Astrocyte of the cerebellum (primary cell): Measurements from ENCODE around the gene PDZD4.

ENCODE experiments used
- DNase-seq: peaks from one replicate; pipeline ENCODE4 v3.0.0-alpha.2; 2011; ENCODE audit warnings: low read depth
- H3K4me3 ChIP-seq: 2 replicates; pipeline ENCODE4 v1.5.1; 2011; ENCODE audit warnings: mild to moderate bottlenecking, low read depth, low read length, moderate library complexity
- in situ Hi-C: cut with HindIII; loops from 2 replicates; pipeline ENCODE4 v1.10.0; 2017; ENCODE audit warnings: low sequenced_read_pairs
- TF ChIP-seq, protein P1 (sequence below): IDR thresholded peaks from 2 replicates; pipeline ENCODE4 v1.5.1; 2012; ENCODE audit warnings: low read length, low read depth, moderate library complexity, mild to moderate bottlenecking; ENCODE audit errors: missing control alignments

The PDZD4 gene

DNA sequence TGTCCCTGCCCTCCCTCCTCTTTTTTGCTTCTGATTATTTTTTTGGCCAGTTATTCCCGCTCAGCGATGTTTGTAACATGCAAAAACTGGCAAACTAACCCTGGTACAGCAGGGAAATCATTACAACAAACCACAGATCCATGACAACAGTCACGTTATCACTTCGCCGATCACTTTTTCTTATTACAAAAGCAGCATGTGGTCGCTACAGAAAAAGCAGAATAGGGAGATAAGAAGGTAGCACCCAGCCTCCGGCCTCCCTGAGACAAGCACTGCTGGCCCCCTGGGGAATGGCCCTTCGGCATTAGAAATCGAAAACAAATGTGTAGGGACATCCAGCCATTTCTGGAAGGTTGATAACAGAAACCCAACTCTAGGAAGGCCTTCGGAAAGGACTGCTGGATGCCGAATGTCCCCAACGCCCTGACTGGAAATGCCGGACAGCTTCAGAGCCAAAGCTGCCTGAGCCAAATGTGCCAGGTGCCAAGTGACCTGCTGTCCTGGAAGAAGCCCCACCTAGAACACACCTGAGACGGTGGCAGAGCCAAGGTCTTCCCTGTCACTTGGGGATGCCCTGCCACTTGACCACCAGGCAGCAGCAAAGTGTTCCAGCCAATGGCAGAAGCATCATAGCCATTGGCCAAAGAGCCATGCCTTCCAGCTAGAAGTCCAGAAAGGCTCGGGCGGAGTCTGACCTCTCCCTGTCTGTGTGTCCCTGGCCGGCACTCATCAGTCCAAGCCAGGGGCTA is 39.1 kb downstream of the PDZD4 start:
- no peak for DNase-seq

DNA sequence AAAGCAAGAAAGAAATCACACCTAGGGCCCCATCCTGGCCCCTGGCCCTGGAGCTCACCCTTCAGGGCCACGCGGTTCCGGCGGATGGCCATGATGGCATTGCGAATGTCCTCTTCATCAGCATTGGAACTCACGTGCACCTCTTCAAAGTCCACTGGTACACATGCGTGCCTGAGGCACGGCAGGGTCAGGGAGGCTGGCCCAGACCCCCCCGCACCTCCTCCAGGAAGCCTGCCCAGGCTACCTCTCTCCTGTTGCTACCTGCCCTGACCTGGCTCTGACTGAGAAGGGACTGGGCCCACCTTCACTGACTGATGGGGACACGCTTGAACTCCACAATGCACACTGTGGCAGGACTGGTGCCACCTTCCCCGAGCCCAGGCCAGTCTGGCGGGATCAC is 40.7 kb downstream of the PDZD4 start:
- H3K4me3 ChIP-seq, result no peak overlapping the region
- TF ChIP-seq, protein P1, sequence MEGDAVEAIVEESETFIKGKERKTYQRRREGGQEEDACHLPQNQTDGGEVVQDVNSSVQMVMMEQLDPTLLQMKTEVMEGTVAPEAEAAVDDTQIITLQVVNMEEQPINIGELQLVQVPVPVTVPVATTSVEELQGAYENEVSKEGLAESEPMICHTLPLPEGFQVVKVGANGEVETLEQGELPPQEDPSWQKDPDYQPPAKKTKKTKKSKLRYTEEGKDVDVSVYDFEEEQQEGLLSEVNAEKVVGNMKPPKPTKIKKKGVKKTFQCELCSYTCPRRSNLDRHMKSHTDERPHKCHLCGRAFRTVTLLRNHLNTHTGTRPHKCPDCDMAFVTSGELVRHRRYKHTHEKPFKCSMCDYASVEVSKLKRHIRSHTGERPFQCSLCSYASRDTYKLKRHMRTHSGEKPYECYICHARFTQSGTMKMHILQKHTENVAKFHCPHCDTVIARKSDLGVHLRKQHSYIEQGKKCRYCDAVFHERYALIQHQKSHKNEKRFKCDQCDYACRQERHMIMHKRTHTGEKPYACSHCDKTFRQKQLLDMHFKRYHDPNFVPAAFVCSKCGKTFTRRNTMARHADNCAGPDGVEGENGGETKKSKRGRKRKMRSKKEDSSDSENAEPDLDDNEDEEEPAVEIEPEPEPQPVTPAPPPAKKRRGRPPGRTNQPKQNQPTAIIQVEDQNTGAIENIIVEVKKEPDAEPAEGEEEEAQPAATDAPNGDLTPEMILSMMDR, result no peak
- in situ Hi-C loops, result no loop called here
- DNase-seq, result no peak

More for the DNA sequence above, 39.1 kb downstream of the PDZD4 start:
- in situ Hi-C loops, result no loop called here
- no peak overlapping the region for H3K4me3 ChIP-seq
- TF ChIP-seq, protein P1, result no peak

DNA sequence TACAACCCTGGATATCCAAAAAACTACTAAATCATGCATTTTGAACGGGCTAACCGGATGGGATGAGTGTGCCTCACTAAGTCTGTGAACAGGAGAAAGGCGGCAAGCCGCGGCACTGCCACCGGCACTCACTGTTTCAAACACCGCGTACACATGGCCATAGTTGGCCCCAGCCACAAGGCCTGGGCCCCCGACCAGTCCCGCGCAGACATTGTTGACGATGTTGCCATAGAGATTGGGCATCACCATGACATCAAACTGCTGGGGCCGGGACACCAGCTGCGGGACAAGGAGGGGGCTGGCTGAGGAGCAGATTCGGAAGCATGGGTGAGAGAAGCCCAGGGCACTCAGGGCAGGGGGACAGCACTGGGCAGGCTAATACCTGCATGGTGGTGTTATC is 43.7 kb downstream of the PDZD4 start:
- in situ Hi-C loops, result no loop called here
- DNase-seq, result no peak
- TF ChIP-seq, protein P1, result no peak
- H3K4me3 ChIP-seq, result no peak overlapping the region

DNA sequence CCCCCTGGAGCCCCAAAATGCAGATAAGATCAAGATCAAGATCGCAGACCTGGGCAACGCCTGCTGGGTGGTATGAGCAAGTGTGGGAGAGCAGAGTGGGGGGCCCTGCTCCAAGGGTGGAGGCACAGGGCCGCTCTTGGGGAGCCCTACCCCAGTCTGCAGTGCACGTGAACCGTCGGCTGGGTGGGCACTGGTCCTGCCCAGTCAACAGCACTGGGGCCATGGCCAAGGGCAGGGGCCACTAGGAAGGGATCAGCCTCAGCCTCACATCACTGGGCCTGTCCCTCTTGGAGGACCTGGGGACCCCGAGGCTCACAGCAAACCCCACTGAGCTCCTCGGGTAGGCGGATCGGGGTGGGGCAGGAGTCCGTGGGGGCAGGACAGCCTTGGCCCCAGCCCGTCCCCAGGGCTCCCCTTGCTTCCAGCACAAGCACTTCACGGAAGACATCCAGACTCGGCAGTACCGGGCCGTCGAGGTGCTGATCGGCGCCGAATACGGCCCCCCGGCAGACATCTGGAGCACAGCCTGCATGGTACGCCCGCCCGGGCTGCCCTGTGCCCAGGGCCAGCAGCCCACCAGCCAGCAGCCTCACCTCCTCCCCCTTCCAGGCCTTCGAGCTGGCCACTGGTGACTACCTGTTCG is 45.9 kb downstream of the PDZD4 start:
- in situ Hi-C loops, result no loop called here

DNA sequence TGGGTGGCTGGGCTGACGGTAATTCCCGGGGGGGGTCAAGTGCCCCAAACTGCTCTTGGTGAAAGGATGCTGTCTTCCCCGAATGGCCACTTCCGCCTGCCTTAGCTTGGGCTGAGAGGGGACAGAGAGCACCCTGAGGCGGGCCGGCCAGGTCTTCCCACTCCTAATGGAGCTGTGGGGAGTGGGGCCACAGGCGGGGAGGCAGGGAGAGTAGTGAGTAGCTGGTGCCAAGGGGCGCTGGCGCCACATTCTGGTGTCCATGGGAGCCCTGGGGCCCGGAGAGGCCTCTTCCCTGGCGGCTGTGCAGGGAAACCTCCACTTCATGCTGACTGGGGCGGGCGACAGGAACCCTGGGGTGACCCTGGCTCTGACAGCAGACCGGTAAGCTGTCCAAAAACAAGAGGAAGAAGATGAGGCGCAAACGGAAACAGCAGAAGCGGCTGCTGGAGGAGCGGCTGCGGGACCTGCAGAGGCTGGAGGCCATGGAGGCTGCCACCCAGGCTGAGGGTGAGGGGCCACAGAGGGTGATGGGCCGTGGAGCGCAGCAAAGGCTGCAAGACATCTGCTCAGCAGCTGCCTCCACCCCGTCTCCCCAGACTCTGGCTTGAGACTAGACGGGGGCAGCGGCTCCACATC is 46.8 kb downstream of the PDZD4 start:
- H3K4me3 ChIP-seq, result no peak overlapping the region
- in situ Hi-C loops, result no loop called here
- DNase-seq, result no peak
- TF ChIP-seq, protein P1, result no peak

More for the DNA sequence above, 45.9 kb downstream of the PDZD4 start:
- TF ChIP-seq, protein P1, result no peak
- no peak overlapping the region for H3K4me3 ChIP-seq
- no peak for DNase-seq

DNA sequence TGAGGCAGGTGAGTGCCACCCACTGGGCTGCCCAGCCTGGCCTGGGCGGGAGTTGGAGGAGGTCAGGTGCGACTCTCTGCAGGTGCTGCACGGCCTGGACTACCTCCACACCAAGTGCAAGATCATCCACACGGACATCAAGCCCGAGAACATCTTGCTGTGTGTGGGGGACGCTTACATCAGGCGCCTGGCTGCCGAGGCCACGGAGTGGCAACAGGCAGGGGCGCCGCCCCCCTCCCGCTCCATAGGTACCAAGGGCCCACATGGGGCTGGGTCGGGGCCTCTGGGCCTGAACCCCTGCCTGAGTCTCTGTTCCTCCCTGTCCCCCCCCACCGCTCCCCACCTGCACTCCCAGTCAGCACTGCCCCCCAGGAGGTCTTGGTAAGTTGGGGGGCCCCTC is 47.5 kb downstream of the PDZD4 start:
- TF ChIP-seq, protein P1, result no peak
- DNase-seq, result no peak
- in situ Hi-C loops, result no loop called here
- H3K4me3 ChIP-seq, result no peak overlapping the region
